B cell (primary cell): ENCODE data around the gene DLG2.

Experiments
- EZH2 ChIP-seq: IDR thresholded peaks from 2 replicates; pipeline ENCODE4 v1.6.1; 2012; ENCODE audit warnings: borderline replicate concordance, low read depth, mild to moderate bottlenecking, moderate library complexity, low read length; ENCODE audit not compliant: insufficient read depth, poor library complexity, severe bottlenecking
- TF ChIP-seq, protein P1 (sequence below): fragments of 200-600 bp; IDR thresholded peaks from one replicate; pipeline ENCODE4 v1.8.0; 2022; ENCODE audit warnings: antibody characterized with exemption, mild to moderate bottlenecking

DNA sequence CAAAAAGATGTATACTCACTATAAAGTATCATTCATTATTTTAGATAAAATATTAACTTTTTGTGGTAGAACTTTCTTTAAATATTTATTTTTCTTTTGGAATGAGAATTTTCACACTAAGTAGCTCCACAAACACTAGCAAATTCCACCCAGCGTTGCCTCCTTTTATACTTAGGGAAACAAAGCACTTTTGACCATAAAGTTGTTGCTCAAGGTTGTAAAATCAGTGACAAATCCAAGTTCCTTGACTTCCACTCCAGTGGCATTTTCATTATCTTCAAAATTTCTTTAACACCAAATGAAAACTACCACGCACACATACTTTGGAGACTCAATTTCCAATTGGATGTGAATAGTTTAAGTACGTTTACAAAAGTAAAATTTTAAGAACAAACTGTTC, 431.2 kb downstream of the DLG2 start:
- TF ChIP-seq, protein P1, sequence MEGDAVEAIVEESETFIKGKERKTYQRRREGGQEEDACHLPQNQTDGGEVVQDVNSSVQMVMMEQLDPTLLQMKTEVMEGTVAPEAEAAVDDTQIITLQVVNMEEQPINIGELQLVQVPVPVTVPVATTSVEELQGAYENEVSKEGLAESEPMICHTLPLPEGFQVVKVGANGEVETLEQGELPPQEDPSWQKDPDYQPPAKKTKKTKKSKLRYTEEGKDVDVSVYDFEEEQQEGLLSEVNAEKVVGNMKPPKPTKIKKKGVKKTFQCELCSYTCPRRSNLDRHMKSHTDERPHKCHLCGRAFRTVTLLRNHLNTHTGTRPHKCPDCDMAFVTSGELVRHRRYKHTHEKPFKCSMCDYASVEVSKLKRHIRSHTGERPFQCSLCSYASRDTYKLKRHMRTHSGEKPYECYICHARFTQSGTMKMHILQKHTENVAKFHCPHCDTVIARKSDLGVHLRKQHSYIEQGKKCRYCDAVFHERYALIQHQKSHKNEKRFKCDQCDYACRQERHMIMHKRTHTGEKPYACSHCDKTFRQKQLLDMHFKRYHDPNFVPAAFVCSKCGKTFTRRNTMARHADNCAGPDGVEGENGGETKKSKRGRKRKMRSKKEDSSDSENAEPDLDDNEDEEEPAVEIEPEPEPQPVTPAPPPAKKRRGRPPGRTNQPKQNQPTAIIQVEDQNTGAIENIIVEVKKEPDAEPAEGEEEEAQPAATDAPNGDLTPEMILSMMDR = no peak
- no peak for TF ChIP-seq EZH2
